Smooth muscle cell (in vitro differentiated cells): Measurements from ENCODE around the gene CMKLR1. TPM values are rescaled to one million over a fixed set of nuclear protein-coding genes. Genes with fewer than 3 reads are reported as not detected.
A peak's percentile ranks its signal among the peaks of the same experiment; 100 is the strongest.

Experiments used
- DNase-seq: peaks from one replicate; lab custom pipeline; 2025; ENCODE audit not compliant: unreplicated experiment; lab: John Stamatoyannopoulos, UW
- H2AFZ ChIP-seq: fragments of 200-600 bp; sonication (generic); 2 replicates; pipeline ENCODE4 v1.6.0; 2016; ENCODE audit warnings: antibody characterized with exemption, low read depth, mild to moderate bottlenecking
- H3F3A ChIP-seq: fragments of 200-600 bp; sonication (generic); 2 replicates; pipeline ENCODE4 v1.6.0; 2017; ENCODE audit warnings: antibody characterized with exemption, low read depth
- H3K27ac ChIP-seq: fragments of 200-600 bp; sonication (generic); 2 replicates; pipeline ENCODE4 v1.5.1; 2016; ENCODE audit warnings: low read depth, mild to moderate bottlenecking
- H3K27me3 ChIP-seq: fragments of 200-600 bp; sonication (generic); 2 replicates; pipeline ENCODE4 v1.6.1; 2016; ENCODE audit warnings: low read depth, mild to moderate bottlenecking
- H3K36me3 ChIP-seq: fragments of 200-600 bp; sonication (generic); 2 replicates; pipeline ENCODE4 v1.5.1; 2016; ENCODE audit warnings: low read depth
- H3K4me1 ChIP-seq: fragments of 200-600 bp; sonication (generic); 2 replicates; pipeline ENCODE4 v1.5.1; 2016; ENCODE audit warnings: low read depth
- H3K4me2 ChIP-seq: fragments of 200-600 bp; sonication (generic); 2 replicates; pipeline ENCODE4 v1.6.0; 2016; ENCODE audit warnings: mild to moderate bottlenecking
- H3K4me3 ChIP-seq: fragments of 200-600 bp; sonication (generic); 2 replicates; pipeline ENCODE4 v1.5.1; 2016; ENCODE audit warnings: mild to moderate bottlenecking
- H3K79me2 ChIP-seq: fragments of 200-600 bp; sonication (generic); 2 replicates; pipeline ENCODE4 v1.6.0; 2016; ENCODE audit warnings: low read depth, mild to moderate bottlenecking
- H3K9ac ChIP-seq: fragments of 200-600 bp; sonication (generic); 2 replicates; pipeline ENCODE4 v1.6.0; 2016; ENCODE audit warnings: low read depth
- H3K9me3 ChIP-seq: fragments of 200-600 bp; sonication (generic); replicated peaks from 2 replicates; pipeline ENCODE4 v1.5.1; 2016; ENCODE audit warnings: low read depth
- H4K20me1 ChIP-seq: fragments of 200-600 bp; sonication (generic); 2 replicates; pipeline ENCODE4 v1.6.0; 2016; ENCODE audit warnings: low read depth
- CTCF ChIP-seq: fragments of 200-600 bp; sonication (generic); IDR thresholded peaks from 2 replicates; pipeline ENCODE4 v1.5.1; 2017; ENCODE audit warnings: borderline replicate concordance, mild to moderate bottlenecking, antibody characterized with exemption; ENCODE audit not compliant: insufficient read depth, poor library complexity, severe bottlenecking
- WGBS: methylation state at CpG from one replicate; pipeline ENCODE4 v1.1.7; 2016; ENCODE audit warnings: low lambda C conversion rate; 5-methylcytosine and 5-hydroxymethylcytosine counted together
- polyA plus RNA-seq: library from polyadenylated mRNA; unstranded; fragments of >200 nt; fragmentation: Nextera tagmentation; extraction: Ambion mirVana; gene quantifications from 2 replicates; pipeline ENCODE4 v1.2.1, GENCODE V29; 2016
- total RNA-seq: library from RNA; depleted of rRNA; stranded (reverse); fragments of >200 nt; gene quantifications from 2 replicates; pipeline ENCODE4 v1.2.3, GENCODE V29; 2014

Gene CMKLR1
- total and polyA plus RNA-seq, 2 experiments from 2014 or later: 179 to 294 TPM

GRCh38 chr12:108346727-108347710, 7.9 kb upstream of the CMKLR1 start:
- TF ChIP-seq CTCF: no peak
- no peaks in the 10 kb centered on the region for H3K27me3 ChIP-seq
- H3K4me1 ChIP-seq: no peaks in the 10 kb centered on the region
- H3K9me3 ChIP-seq: no peaks in the 10 kb centered on the region
- no peak overlapping the region for H3K9ac ChIP-seq
- H3K4me3 ChIP-seq: no peak overlapping the region
- H3K27ac ChIP-seq: no peak overlapping the region
- no peaks in the 10 kb centered on the region for H3F3A ChIP-seq
- 98% methylated on average over 6 of the region's 6 CpGs for WGBS
- no peaks in the 10 kb centered on the region for H4K20me1 ChIP-seq
- no peak overlapping the region for H2AFZ ChIP-seq
- H3K79me2 ChIP-seq: no peaks in the 10 kb centered on the region
- DNase-seq: no peak
- no peak overlapping the region for H3K4me2 ChIP-seq
- no peaks in the 10 kb centered on the region for H3K36me3 ChIP-seq

GRCh38 chr12:108345716-108346633, 6.9 kb upstream of the CMKLR1 start:
- Histone ChIP-seq H3K9me3 (no peaks in the 10 kb centered on the region), H2AFZ (no peak overlapping the region), H3K36me3 (no peaks in the 10 kb centered on the region), H4K20me1 (no peaks in the 10 kb centered on the region), H3K9ac (no peak overlapping the region), H3K4me1 (no peaks in the 10 kb centered on the region), H3K4me3 (no peak overlapping the region), H3K27ac (no peak overlapping the region), H3K27me3 (no peaks in the 10 kb centered on the region), H3K79me2 (no peaks in the 10 kb centered on the region), H3F3A (no peaks in the 10 kb centered on the region), H3K4me2 (no peak overlapping the region)
- WGBS: 80% methylated on average over 8 of the region's 8 CpGs
- no peak for TF ChIP-seq CTCF
- no peak for DNase-seq

- Histone ChIP-seq H3K9ac (no peak overlapping the region), H3K9me3 (no peaks in the 10 kb centered on the region), H3K79me2 (peaks cover 10% of the 10 kb centered on the region), H4K20me1 (no peaks in the 10 kb centered on the region), H3K27me3 (peaks cover 3% of the 10 kb centered on the region), H3K4me2 (peak overlapping the region; percentile 33), H3K4me1 (peaks cover 13% of the 10 kb centered on the region), H3F3A (peaks cover 11% of the 10 kb centered on the region), H3K27ac (peak overlapping the region; percentile 40), H3K4me3 (no peak overlapping the region), H3K36me3 (no peaks in the 10 kb centered on the region), H2AFZ (peak overlapping the region; percentile 50)
- no peak for DNase-seq
- TF ChIP-seq CTCF: no peak
- 63% methylated on average over 5 of the region's 5 CpGs for WGBS
These were observed 3.9 kb upstream of the CMKLR1 start for GRCh38 chr12:108342985-108343384.
